Subcutaneous adipose tissue (tissue), 4 donors: Measurements from ENCODE around the gene PRSS56. TPM values are rescaled to one million over a fixed set of nuclear protein-coding genes. Genes with fewer than 3 reads are reported as not detected.

Experiments used
- total RNA-seq, 4 donors: library from RNA; depleted of rRNA; stranded (reverse); fragments of >200 nt; gene quantifications; one replicate each; pipeline ENCODE4 v1.1.0, GENCODE V29; 2016
- TF ChIP-seq, protein P1 (sequence below): fragments of 450-650 bp; IDR thresholded peaks from one replicate; pipeline ENCODE4 v1.5.1; 2016; ENCODE audit warnings: low read depth, mild to moderate bottlenecking, control low read depth, antibody characterized with exemption, moderate library complexity

PRSS56 gene
- total RNA-seq, 4 donors from 2014 or later, result not detected

- TF ChIP-seq, protein P1, sequence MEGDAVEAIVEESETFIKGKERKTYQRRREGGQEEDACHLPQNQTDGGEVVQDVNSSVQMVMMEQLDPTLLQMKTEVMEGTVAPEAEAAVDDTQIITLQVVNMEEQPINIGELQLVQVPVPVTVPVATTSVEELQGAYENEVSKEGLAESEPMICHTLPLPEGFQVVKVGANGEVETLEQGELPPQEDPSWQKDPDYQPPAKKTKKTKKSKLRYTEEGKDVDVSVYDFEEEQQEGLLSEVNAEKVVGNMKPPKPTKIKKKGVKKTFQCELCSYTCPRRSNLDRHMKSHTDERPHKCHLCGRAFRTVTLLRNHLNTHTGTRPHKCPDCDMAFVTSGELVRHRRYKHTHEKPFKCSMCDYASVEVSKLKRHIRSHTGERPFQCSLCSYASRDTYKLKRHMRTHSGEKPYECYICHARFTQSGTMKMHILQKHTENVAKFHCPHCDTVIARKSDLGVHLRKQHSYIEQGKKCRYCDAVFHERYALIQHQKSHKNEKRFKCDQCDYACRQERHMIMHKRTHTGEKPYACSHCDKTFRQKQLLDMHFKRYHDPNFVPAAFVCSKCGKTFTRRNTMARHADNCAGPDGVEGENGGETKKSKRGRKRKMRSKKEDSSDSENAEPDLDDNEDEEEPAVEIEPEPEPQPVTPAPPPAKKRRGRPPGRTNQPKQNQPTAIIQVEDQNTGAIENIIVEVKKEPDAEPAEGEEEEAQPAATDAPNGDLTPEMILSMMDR, result no peak
These were observed 21.9 kb downstream of the PRSS56 start for GRCh38 chr2:232541961-232542714.

- TF ChIP-seq, protein P1, result no peak
These were observed 22.7 kb downstream of the PRSS56 start for GRCh38 chr2:232542715-232543467.

GRCh38 chr2:232543491-232543890 lies 23.3 kb downstream of the PRSS56 start:
- TF ChIP-seq, protein P1, result no peak

- TF ChIP-seq, protein P1, result no peak
These were observed 23.9 kb downstream of the PRSS56 start for GRCh38 chr2:232543928-232544631.

GRCh38 chr2:232544674-232545073 lies 24.5 kb downstream of the PRSS56 start:
- TF ChIP-seq, protein P1, result no peak

DNA sequence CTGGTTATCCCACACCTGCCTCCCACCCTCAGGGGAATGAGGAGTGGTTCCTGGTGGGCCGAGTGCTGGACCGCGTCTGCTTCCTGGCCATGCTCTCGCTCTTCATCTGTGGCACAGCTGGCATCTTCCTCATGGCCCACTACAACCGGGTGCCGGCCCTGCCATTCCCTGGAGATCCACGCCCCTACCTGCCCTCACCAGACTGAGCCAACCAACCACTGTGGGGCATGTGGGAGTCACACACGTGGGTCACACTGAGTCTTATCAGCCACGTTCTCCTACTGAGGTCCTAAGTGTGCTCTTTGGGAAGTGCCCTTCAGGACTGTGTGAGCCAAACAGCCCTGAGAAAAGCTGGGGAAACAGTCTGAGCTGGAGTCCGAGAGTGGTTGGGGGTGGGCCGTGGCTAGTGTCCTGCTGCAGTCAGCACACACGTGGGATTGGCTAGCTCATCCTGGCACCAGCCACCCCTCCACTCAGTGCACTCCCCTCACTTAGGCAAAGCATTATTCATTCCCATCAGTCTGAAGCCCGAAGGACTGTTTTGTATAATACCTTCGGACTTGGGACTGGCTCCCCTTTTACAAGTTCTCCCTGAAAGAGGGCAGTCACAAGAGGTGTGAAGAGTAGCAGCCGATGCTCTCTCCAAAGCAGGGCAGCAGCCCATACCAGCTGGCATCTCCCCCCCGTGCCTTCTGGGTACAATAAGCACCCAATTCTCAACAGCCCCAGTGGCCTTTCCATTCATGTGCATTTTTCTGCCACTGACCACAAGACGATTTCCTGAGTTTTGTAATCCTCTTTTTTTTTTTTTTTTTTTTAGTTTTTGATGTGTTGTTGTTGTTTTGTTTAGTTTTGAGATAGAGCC lies 25.6 kb downstream of the PRSS56 start:
- TF ChIP-seq, protein P1, result no peak
